Panc1 (cell line): ENCODE results near the gene CCDC85A. TPM values are rescaled to one million over a fixed set of nuclear protein-coding genes. Genes with fewer than 3 reads are reported as not detected.

Experiments used
- ATAC-seq: fragments of 200-7000 bp; cut with Tn5 transposase; 2 replicates; pipeline ENCODE4 v1.9.1; 2020; ENCODE audit warnings: mild to moderate bottlenecking, moderate library complexity
- BruUV-seq: library from RNA; stranded (reverse); fragments of 400-500 nt; replicated peaks from 2 replicates; lab custom pipeline; 2021; lab: Mats Ljungman, UMichigan
- CTCF ChIA-PET: fragments of 300-600 bp; sonication (Branson Sonifier 250); formaldehyde crosslinking; loops from one replicate; lab custom pipeline; 2022; ENCODE audit warnings: antibody characterized with exemption; lab: Charles Lee
- POLR2A ChIA-PET: fragments of 300-600 bp; sonication (Branson Sonifier 250); formaldehyde crosslinking; loops from one replicate; lab custom pipeline; 2022; ENCODE audit warnings: antibody characterized with exemption; lab: Charles Lee
- DNase-seq: peaks from one replicate; pipeline ENCODE4 v3.0.0-alpha.2; 2010; ENCODE audit warnings: low read depth, low spot score
- H3K27ac ChIP-seq: 2 replicates; pipeline ENCODE4 v1.5.1; 2011; ENCODE audit warnings: mild to moderate bottlenecking, low read length, inconsistent platforms
- H3K27me3 ChIP-seq: fragments of 200-500 bp; sonication (Bioruptor generic); 2 replicates; pipeline ENCODE4 v1.6.0; 2014; ENCODE audit warnings: low read length, inconsistent platforms; ENCODE audit not compliant: control insufficient read depth, insufficient read depth
- H3K36me3 ChIP-seq: fragments of 200-500 bp; sonication (Bioruptor generic); 2 replicates; pipeline ENCODE4 v1.5.1; 2014; ENCODE audit warnings: inconsistent platforms, mild to moderate bottlenecking, low read length, moderate library complexity; ENCODE audit not compliant: control insufficient read depth, insufficient read depth
- H3K4me1 ChIP-seq: 2 replicates; pipeline ENCODE4 v1.5.1; 2011; ENCODE audit warnings: inconsistent platforms, mild to moderate bottlenecking, low read length, moderate library complexity; ENCODE audit not compliant: control insufficient read depth, insufficient read depth
- H3K4me3 ChIP-seq, 2 experiments: 2 replicates each; pipeline ENCODE4 v1.5.1; 2011 to 2012; ENCODE audit warnings: low read depth in 2 of 2, low read length in 2 of 2, mild to moderate bottlenecking in 2 of 2, inconsistent platforms in 1 of 2, moderate library complexity in 1 of 2
- H3K9me3 ChIP-seq: fragments of 200-500 bp; sonication (Bioruptor generic); 2 replicates; pipeline ENCODE4 v1.5.1; 2014; ENCODE audit warnings: low read depth, mild to moderate bottlenecking, inconsistent platforms, low read length, moderate library complexity; ENCODE audit not compliant: control insufficient read depth, insufficient read depth
- CTCF ChIP-seq: fragments of 450-650 bp; IDR thresholded peaks from 2 replicates; pipeline ENCODE4 v1.5.1; 2017; ENCODE audit warnings: mild to moderate bottlenecking
- POLR2AphosphoS5 ChIP-seq: IDR thresholded peaks from 2 replicates; pipeline ENCODE4 v1.6.1; 2012; ENCODE audit warnings: mild to moderate bottlenecking, low read depth, low read length, moderate library complexity
- REST ChIP-seq, 2 experiments: IDR thresholded peaks; 2 replicates each; pipeline ENCODE4 v1.6.1; 2011 to 2012; ENCODE audit warnings: low read depth in 2 of 2, control low read depth in 1 of 2, low read length in 1 of 2, mild to moderate bottlenecking in 1 of 2, moderate library complexity in 1 of 2; ENCODE audit not compliant: insufficient read depth in 1 of 2
- SIN3A ChIP-seq: IDR thresholded peaks from 2 replicates; pipeline ENCODE4 v1.6.1; 2012; ENCODE audit warnings: low read depth, mild to moderate bottlenecking, low read length, moderate library complexity, borderline replicate concordance; ENCODE audit not compliant: insufficient read depth
- TCF7L2 ChIP-seq: IDR thresholded peaks from 2 replicates; pipeline ENCODE4 v1.6.1; 2011; ENCODE audit warnings: mild to moderate bottlenecking, low read depth, low read length, inconsistent platforms
- in situ Hi-C: cut with HindIII; loops from 2 replicates; pipeline ENCODE4 v1.10.0; 2016; ENCODE audit warnings: low sequenced_read_pairs, low pct_unique_long_range_greater_than_20kb
- intact Hi-C: fragments of 100-400 bp; cut with micrococcal nuclease; formaldehyde crosslinking; loops from one replicate; pipeline ENCODE4 v1.10.0; 2022; ENCODE audit not compliant: unreplicated experiment
- total RNA-seq: library from RNA; stranded (reverse); gene quantifications from one replicate; pipeline ENCODE4 v1.2.1, GENCODE V29; 2021; ENCODE audit not compliant: unreplicated experiment

The CCDC85A gene
- total RNA-seq, 1 experiment from 2014 or later = 0.05 TPM

GRCh38 chr2:56175779-56176178, 8.0 kb upstream of the CCDC85A start:
- TF ChIP-seq SIN3A (no peak), POLR2AphosphoS5 (no peak), CTCF (no peak), REST (IDR thresholded peaks at IDR 0.05; ENCODE audit: insufficient read depth in 1 of 2, low read depth in 2 of 2, low read length in 1 of 2) (no peak), TCF7L2 (no peak)
- ChIA-PET CTCF (no interaction called here), POLR2A (no interaction called here)
- Histone ChIP-seq H3K4me3 (no peak overlapping the region), H3K36me3 (no peaks in the 10 kb centered on the region), H3K27ac (no peak overlapping the region), H3K9me3 (no peaks in the 10 kb centered on the region), H3K4me1 (no peaks in the 10 kb centered on the region), H3K27me3 (peaks cover 3% of the 10 kb centered on the region; the same call in 1 of the 2 replicates)
- in situ Hi-C loops = no loop called here
- no TSS peak for BruUV-seq
- intact Hi-C loops = no loop called here
- DNase-seq = no peak
- ATAC-seq = no peak

GRCh38 chr2:56177420-56178220, 6.2 kb upstream of the CCDC85A start:
- Histone ChIP-seq H3K27me3 (peaks cover 3% of the 10 kb centered on the region; the same call in 1 of the 2 replicates), H3K9me3 (no peaks in the 10 kb centered on the region), H3K27ac (no peak overlapping the region), H3K4me3 (no peak overlapping the region), H3K36me3 (no peaks in the 10 kb centered on the region), H3K4me1 (no peaks in the 10 kb centered on the region)
- TF ChIP-seq POLR2AphosphoS5 (no peak), SIN3A (no peak), TCF7L2 (no peak), REST (IDR thresholded peaks at IDR 0.05; ENCODE audit: insufficient read depth in 1 of 2, low read depth in 2 of 2, low read length in 1 of 2) (no peak), CTCF (no peak)
- ChIA-PET CTCF (no interaction called here), POLR2A (no interaction called here)
- no TSS peak for BruUV-seq
- ATAC-seq = no peak
- no peak for DNase-seq
- in situ Hi-C loops (no loop called here), intact Hi-C loops (no loop called here)
